HUES6 (cell line): Measurements from ENCODE around the gene MSI2.

Experiments used
- H3K27ac ChIP-seq: 2 replicates; pipeline ENCODE4 v1.7.0; 2013; ENCODE audit warnings: low read depth, mild to moderate bottlenecking, low read length, inconsistent platforms
- H3K27me3 ChIP-seq: 2 replicates; pipeline ENCODE4 v1.6.1; 2013; ENCODE audit warnings: low read length; ENCODE audit not compliant: control insufficient read depth, insufficient read depth
- H3K36me3 ChIP-seq: 2 replicates; pipeline ENCODE4 v1.6.1; 2013; ENCODE audit warnings: low read length; ENCODE audit not compliant: control insufficient read depth, insufficient read depth
- H3K4me1 ChIP-seq: 2 replicates; pipeline ENCODE4 v1.6.1; 2013; ENCODE audit warnings: low read length; ENCODE audit not compliant: control insufficient read depth, insufficient read depth
- H3K4me3 ChIP-seq: 2 replicates; pipeline ENCODE4 v1.5.1; 2013; ENCODE audit warnings: low read depth, low read length
- H3K9ac ChIP-seq: one replicate; pipeline ENCODE4 v1.6.1; 2013; ENCODE audit warnings: mild to moderate bottlenecking, low read length
- H3K9me3 ChIP-seq: 2 replicates; pipeline ENCODE4 v1.6.1; 2013; ENCODE audit warnings: low read depth, low read length; ENCODE audit not compliant: control insufficient read depth, insufficient read depth

The MSI2 gene

GRCh38 chr17:57622683-57623433 is 366.5 kb downstream of the MSI2 start:
- Histone ChIP-seq H3K27ac (peak overlapping the region; percentile 3; the same call in 1 of the 2 replicates), H3K4me1 (peaks cover 16% of the 10 kb centered on the region; the same call in 1 of the 2 replicates), H3K9me3 (no peaks in the 10 kb centered on the region), H3K27me3 (no peaks in the 10 kb centered on the region), H3K9ac (peak overlapping the region; percentile 14), H3K4me3 (no peak overlapping the region), H3K36me3 (0 out of 2 replicates have a peak, but pooled peaks cover 3% of the 10 kb centered on the region)

- no peak overlapping the region for H3K4me3 ChIP-seq
- H3K36me3 ChIP-seq = 0 out of 2 replicates have a peak, but pooled peaks cover 3% of the 10 kb centered on the region
- H3K27ac ChIP-seq = no peak overlapping the region; the same call in 1 of the 2 replicates
- H3K27me3 ChIP-seq = no peaks in the 10 kb centered on the region
- H3K9ac ChIP-seq = no peak overlapping the region
- H3K4me1 ChIP-seq = peaks cover 16% of the 10 kb centered on the region; the same call in 1 of the 2 replicates
- no peaks in the 10 kb centered on the region for H3K9me3 ChIP-seq
These were observed 367.3 kb downstream of the MSI2 start for GRCh38 chr17:57623620-57624019.

- Histone ChIP-seq H3K27ac (no peak overlapping the region), H3K36me3 (peaks cover 8% of the 10 kb centered on the region; the same call in 1 of the 2 replicates), H3K27me3 (no peaks in the 10 kb centered on the region)
These were observed 368.1 kb downstream of the MSI2 start for GRCh38 chr17:57624386-57624785.

GRCh38 chr17:57625511-57625910 is 369.2 kb downstream of the MSI2 start:
- H3K27ac ChIP-seq = 0 out of 2 replicates have a peak overlapping the region, but pooled peaks have one; percentile 20
- H3K9ac ChIP-seq = no peak overlapping the region
- H3K4me3 ChIP-seq = no peak overlapping the region
- no peaks in the 10 kb centered on the region for H3K27me3 ChIP-seq
- peaks cover 16% of the 10 kb centered on the region; the same call in 1 of the 2 replicates for H3K4me1 ChIP-seq
- H3K36me3 ChIP-seq = peaks cover 10% of the 10 kb centered on the region; the same call in 1 of the 2 replicates
- H3K9me3 ChIP-seq = no peaks in the 10 kb centered on the region

More at GRCh38 chr17:57624386-57624785, 368.1 kb downstream of the MSI2 start:
- no peak overlapping the region for H3K4me3 ChIP-seq
- no peak overlapping the region for H3K9ac ChIP-seq
- peaks cover 16% of the 10 kb centered on the region; the same call in 1 of the 2 replicates for H3K4me1 ChIP-seq
- no peaks in the 10 kb centered on the region for H3K9me3 ChIP-seq

- Histone ChIP-seq H3K4me3 (no peak overlapping the region), H3K27ac (0 out of 2 replicates have a peak overlapping the region, but pooled peaks have one; percentile 20), H3K27me3 (no peaks in the 10 kb centered on the region), H3K9ac (no peak overlapping the region), H3K36me3 (peaks cover 10% of the 10 kb centered on the region; the same call in 1 of the 2 replicates), H3K4me1 (peaks cover 16% of the 10 kb centered on the region; the same call in 1 of the 2 replicates), H3K9me3 (no peaks in the 10 kb centered on the region)
These were observed 369.6 kb downstream of the MSI2 start for GRCh38 chr17:57625957-57626356.

GRCh38 chr17:57626520-57627210 is 370.3 kb downstream of the MSI2 start:
- H3K4me1 ChIP-seq = peaks cover 16% of the 10 kb centered on the region; the same call in 1 of the 2 replicates
- H3K36me3 ChIP-seq = peaks cover 10% of the 10 kb centered on the region; the same call in 1 of the 2 replicates
- H3K9me3 ChIP-seq = no peaks in the 10 kb centered on the region
- H3K27me3 ChIP-seq = no peaks in the 10 kb centered on the region
- no peak overlapping the region for H3K4me3 ChIP-seq
- no peak overlapping the region for H3K27ac ChIP-seq
- no peak overlapping the region for H3K9ac ChIP-seq

GRCh38 chr17:57627591-57627990 is 371.3 kb downstream of the MSI2 start:
- Histone ChIP-seq H3K9me3 (no peaks in the 10 kb centered on the region), H3K4me3 (no peak overlapping the region), H3K27me3 (no peaks in the 10 kb centered on the region), H3K27ac (no peak overlapping the region), H3K9ac (no peak overlapping the region), H3K4me1 (peaks cover 12% of the 10 kb centered on the region; the same call in 1 of the 2 replicates), H3K36me3 (peaks cover 15% of the 10 kb centered on the region; the same call in 1 of the 2 replicates)

- Histone ChIP-seq H3K27ac (no peak overlapping the region), H3K9ac (no peak overlapping the region), H3K4me3 (no peak overlapping the region), H3K4me1 (peaks cover 7% of the 10 kb centered on the region; the same call in 1 of the 2 replicates), H3K36me3 (peaks cover 16% of the 10 kb centered on the region; the same call in 1 of the 2 replicates), H3K9me3 (no peaks in the 10 kb centered on the region), H3K27me3 (no peaks in the 10 kb centered on the region)
These were observed 372.1 kb downstream of the MSI2 start for GRCh38 chr17:57628421-57628820.

- peaks cover 7% of the 10 kb centered on the region; the same call in 1 of the 2 replicates for H3K4me1 ChIP-seq
- no peaks in the 10 kb centered on the region for H3K27me3 ChIP-seq
- no peak overlapping the region for H3K9ac ChIP-seq
- no peak overlapping the region for H3K27ac ChIP-seq
- peaks cover 19% of the 10 kb centered on the region; the same call in 1 of the 2 replicates for H3K36me3 ChIP-seq
- no peaks in the 10 kb centered on the region for H3K9me3 ChIP-seq
- H3K4me3 ChIP-seq = no peak overlapping the region
These were observed 373.1 kb downstream of the MSI2 start for GRCh38 chr17:57629470-57629869.

GRCh38 chr17:57629886-57630285 is 373.6 kb downstream of the MSI2 start:
- Histone ChIP-seq H3K36me3 (peaks cover 19% of the 10 kb centered on the region; the same call in 1 of the 2 replicates), H3K4me1 (peaks cover 7% of the 10 kb centered on the region; the same call in 1 of the 2 replicates), H3K9me3 (no peaks in the 10 kb centered on the region), H3K4me3 (no peak overlapping the region), H3K27ac (no peak overlapping the region), H3K27me3 (no peaks in the 10 kb centered on the region), H3K9ac (no peak overlapping the region)
